WTC11 (cell line): Measurements from ENCODE around the gene SYNRG.
A peak's percentile ranks its signal among the peaks of the same experiment; 100 is the strongest.

Experiments used
- FOXK1 ChIP-seq: sonication (generic); formaldehyde crosslinking; IDR thresholded peaks from 2 replicates; pipeline ENCODE4 v1.8.0; 2022; ENCODE audit warnings: mild to moderate bottlenecking, moderate library complexity, missing genetic modification reagents
- GABPB1 ChIP-seq: sonication (generic); formaldehyde crosslinking; IDR thresholded peaks from 2 replicates; pipeline ENCODE4 v1.8.1; 2023; ENCODE audit warnings: mild to moderate bottlenecking, missing genetic modification reagents
- KAT7 ChIP-seq: sonication (generic); formaldehyde crosslinking; IDR thresholded peaks from 2 replicates; pipeline ENCODE4 v1.8.1; 2023; ENCODE audit warnings: missing genetic modification reagents, mild to moderate bottlenecking, borderline replicate concordance
- NR2C2 ChIP-seq: sonication (generic); formaldehyde crosslinking; IDR thresholded peaks from 2 replicates; pipeline ENCODE4 v1.8.0; 2022; ENCODE audit warnings: mild to moderate bottlenecking, missing genetic modification reagents
- SP1 ChIP-seq: sonication (generic); formaldehyde crosslinking; conservative IDR thresholded peaks from 2 replicates; pipeline ENCODE4 v1.8.1; 2022; ENCODE audit warnings: missing genetic modification reagents
- ZBTB21 ChIP-seq: sonication (generic); formaldehyde crosslinking; IDR thresholded peaks from 2 replicates; pipeline ENCODE4 v1.8.1; 2023; ENCODE audit warnings: mild to moderate bottlenecking, missing genetic modification reagents, borderline replicate concordance
- TF ChIP-seq, protein P1 (sequence below): fragments of 250-450 bp; sonication (Bioruptor Pico); IDR thresholded peaks from 2 replicates; pipeline ENCODE4 v1.9.0; 2021; ENCODE audit warnings: mild to moderate bottlenecking
- TF ChIP-seq, protein P2 (sequence below): fragments of 200-600 bp; IDR thresholded peaks from 2 replicates; pipeline ENCODE4 v1.8.0; 2022; ENCODE audit warnings: antibody characterized with exemption
- TF ChIP-seq, protein P3 (sequence below): sonication (generic); formaldehyde crosslinking; IDR thresholded peaks from 2 replicates; pipeline ENCODE4 v1.8.1; 2023; ENCODE audit warnings: mild to moderate bottlenecking, missing genetic modification reagents, moderate library complexity
- TF ChIP-seq, protein P4 (sequence below): sonication (generic); formaldehyde crosslinking; IDR thresholded peaks from 2 replicates; pipeline ENCODE4 v1.8.0; 2022; ENCODE audit warnings: mild to moderate bottlenecking, missing genetic modification reagents
- TF ChIP-seq, protein P5 (sequence below): sonication (generic); formaldehyde crosslinking; IDR thresholded peaks from 2 replicates; pipeline ENCODE4 v1.8.0; 2022; ENCODE audit warnings: mild to moderate bottlenecking, missing genetic modification reagents

DNA sequence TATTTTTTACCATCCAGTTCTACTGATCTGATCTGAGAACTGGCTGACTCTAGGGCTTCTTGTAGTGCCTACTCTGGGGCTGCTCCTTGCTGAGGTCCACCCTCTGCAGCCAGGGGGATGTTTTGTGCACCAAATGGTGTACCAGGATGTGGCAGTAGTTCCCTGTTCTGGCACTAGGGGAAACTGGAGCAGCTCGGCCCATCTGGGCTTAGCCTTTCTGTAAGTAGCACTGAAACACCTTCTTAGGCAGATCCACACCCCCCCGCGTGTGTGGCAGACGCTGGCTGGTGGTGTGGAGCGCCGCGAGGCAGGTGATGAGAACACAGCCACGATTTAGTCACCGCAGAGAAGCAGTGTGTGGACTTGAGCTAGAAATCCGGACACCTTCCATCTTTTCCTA is 102.5 kb downstream of the SYNRG start:
- TF ChIP-seq NR2C2 (CRISPR knock-in tag) = no peak
- no peak for TF ChIP-seq ZBTB21
- TF ChIP-seq, protein P1, sequence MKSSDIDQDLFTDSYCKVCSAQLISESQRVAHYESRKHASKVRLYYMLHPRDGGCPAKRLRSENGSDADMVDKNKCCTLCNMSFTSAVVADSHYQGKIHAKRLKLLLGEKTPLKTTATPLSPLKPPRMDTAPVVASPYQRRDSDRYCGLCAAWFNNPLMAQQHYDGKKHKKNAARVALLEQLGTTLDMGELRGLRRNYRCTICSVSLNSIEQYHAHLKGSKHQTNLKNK (CRISPR knock-in tag) = no peak
- TF ChIP-seq, protein P2, sequence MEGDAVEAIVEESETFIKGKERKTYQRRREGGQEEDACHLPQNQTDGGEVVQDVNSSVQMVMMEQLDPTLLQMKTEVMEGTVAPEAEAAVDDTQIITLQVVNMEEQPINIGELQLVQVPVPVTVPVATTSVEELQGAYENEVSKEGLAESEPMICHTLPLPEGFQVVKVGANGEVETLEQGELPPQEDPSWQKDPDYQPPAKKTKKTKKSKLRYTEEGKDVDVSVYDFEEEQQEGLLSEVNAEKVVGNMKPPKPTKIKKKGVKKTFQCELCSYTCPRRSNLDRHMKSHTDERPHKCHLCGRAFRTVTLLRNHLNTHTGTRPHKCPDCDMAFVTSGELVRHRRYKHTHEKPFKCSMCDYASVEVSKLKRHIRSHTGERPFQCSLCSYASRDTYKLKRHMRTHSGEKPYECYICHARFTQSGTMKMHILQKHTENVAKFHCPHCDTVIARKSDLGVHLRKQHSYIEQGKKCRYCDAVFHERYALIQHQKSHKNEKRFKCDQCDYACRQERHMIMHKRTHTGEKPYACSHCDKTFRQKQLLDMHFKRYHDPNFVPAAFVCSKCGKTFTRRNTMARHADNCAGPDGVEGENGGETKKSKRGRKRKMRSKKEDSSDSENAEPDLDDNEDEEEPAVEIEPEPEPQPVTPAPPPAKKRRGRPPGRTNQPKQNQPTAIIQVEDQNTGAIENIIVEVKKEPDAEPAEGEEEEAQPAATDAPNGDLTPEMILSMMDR = peak; percentile 43; the same call in 1 of the 2 replicates
- no peak for TF ChIP-seq GABPB1 (CRISPR knock-in tag)
- no peak for TF ChIP-seq SP1 (CRISPR knock-in tag)
- TF ChIP-seq, protein P3, sequence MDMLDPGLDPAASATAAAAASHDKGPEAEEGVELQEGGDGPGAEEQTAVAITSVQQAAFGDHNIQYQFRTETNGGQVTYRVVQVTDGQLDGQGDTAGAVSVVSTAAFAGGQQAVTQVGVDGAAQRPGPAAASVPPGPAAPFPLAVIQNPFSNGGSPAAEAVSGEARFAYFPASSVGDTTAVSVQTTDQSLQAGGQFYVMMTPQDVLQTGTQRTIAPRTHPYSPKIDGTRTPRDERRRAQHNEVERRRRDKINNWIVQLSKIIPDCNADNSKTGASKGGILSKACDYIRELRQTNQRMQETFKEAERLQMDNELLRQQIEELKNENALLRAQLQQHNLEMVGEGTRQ = no peak
- no peak for TF ChIP-seq FOXK1 (CRISPR knock-in tag)
- TF ChIP-seq, protein P4, sequence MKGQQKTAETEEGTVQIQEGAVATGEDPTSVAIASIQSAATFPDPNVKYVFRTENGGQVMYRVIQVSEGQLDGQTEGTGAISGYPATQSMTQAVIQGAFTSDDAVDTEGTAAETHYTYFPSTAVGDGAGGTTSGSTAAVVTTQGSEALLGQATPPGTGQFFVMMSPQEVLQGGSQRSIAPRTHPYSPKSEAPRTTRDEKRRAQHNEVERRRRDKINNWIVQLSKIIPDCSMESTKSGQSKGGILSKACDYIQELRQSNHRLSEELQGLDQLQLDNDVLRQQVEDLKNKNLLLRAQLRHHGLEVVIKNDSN (CRISPR knock-in tag) = no peak
- TF ChIP-seq, protein P5, sequence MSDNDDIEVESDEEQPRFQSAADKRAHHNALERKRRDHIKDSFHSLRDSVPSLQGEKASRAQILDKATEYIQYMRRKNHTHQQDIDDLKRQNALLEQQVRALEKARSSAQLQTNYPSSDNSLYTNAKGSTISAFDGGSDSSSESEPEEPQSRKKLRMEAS (CRISPR knock-in tag) = no peak
- no peak for TF ChIP-seq KAT7 (CRISPR knock-in tag)
